SK-N-SH treated with all-trans-retinoic acid at 6 μM for 48 hours (cell line): ENCODE results near the gene STT3B.

Experiments
- ATAC-seq: fragments of 200-7000 bp; cut with Tn5 transposase; 3 replicates; pipeline ENCODE4 v1.9.1; 2020; ENCODE audit warnings: mild to moderate bottlenecking, moderate library complexity
- ARNTL ChIP-seq: fragments of 450-650 bp; formaldehyde crosslinking; IDR thresholded peaks from 2 replicates; pipeline ENCODE4 v1.5.0; 2020; ENCODE audit warnings: low read depth, mild to moderate bottlenecking, moderate library complexity, borderline replicate concordance
- CSDC2 ChIP-seq: fragments of 250-450 bp; sonication (Bioruptor Pico); IDR thresholded peaks from 2 replicates; pipeline ENCODE4 v1.5.0; 2020; ENCODE audit warnings: mild to moderate bottlenecking, moderate library complexity
- GLIS3 ChIP-seq: fragments of 250-450 bp; sonication (Bioruptor Pico); IDR thresholded peaks from 2 replicates; pipeline ENCODE4 v1.5.0; 2020; ENCODE audit warnings: mild to moderate bottlenecking, moderate library complexity
- OSR1 ChIP-seq: fragments of 250-450 bp; sonication (Bioruptor Pico); IDR thresholded peaks from 2 replicates; pipeline ENCODE4 v1.8.0; 2022; ENCODE audit warnings: moderate library complexity, mild to moderate bottlenecking, inconsistent platforms
- PPARA ChIP-seq: fragments of 250-450 bp; sonication (Bioruptor Pico); IDR thresholded peaks from 2 replicates; pipeline ENCODE4 v1.5.0; 2020; ENCODE audit warnings: mild to moderate bottlenecking, borderline replicate concordance
- RARB ChIP-seq: fragments of 250-450 bp; sonication (Bioruptor Pico); IDR thresholded peaks from 2 replicates; pipeline ENCODE4 v1.8.0; 2021; ENCODE audit warnings: mild to moderate bottlenecking, moderate library complexity
- SNAI2 ChIP-seq: fragments of 250-450 bp; sonication (Bioruptor Pico); IDR thresholded peaks from 2 replicates; pipeline ENCODE4 v1.5.0; 2020; ENCODE audit warnings: mild to moderate bottlenecking, moderate library complexity
- TCF4 ChIP-seq: fragments of 250-450 bp; sonication (Bioruptor Pico); IDR thresholded peaks from 2 replicates; pipeline ENCODE4 v1.8.0; 2021; ENCODE audit warnings: mild to moderate bottlenecking, moderate library complexity, borderline replicate concordance
- TOX ChIP-seq: fragments of 250-450 bp; sonication (Bioruptor Pico); IDR thresholded peaks from 2 replicates; pipeline ENCODE4 v1.8.0; 2021; ENCODE audit warnings: mild to moderate bottlenecking, moderate library complexity, borderline replicate concordance
- ZC3H10 ChIP-seq: fragments of 250-450 bp; sonication (Bioruptor Pico); IDR thresholded peaks from 2 replicates; pipeline ENCODE4 v1.5.1; 2021; ENCODE audit warnings: mild to moderate bottlenecking, moderate library complexity
- ZFP3 ChIP-seq: fragments of 250-450 bp; sonication (Bioruptor Pico); IDR thresholded peaks from 2 replicates; pipeline ENCODE4 v1.5.0; 2020; ENCODE audit warnings: mild to moderate bottlenecking, moderate library complexity
- ZFP30 ChIP-seq: fragments of 450-650 bp; formaldehyde crosslinking; IDR thresholded peaks from 2 replicates; pipeline ENCODE4 v1.5.0; 2022; ENCODE audit warnings: mild to moderate bottlenecking, moderate library complexity
- ZNF565 ChIP-seq: fragments of 450-650 bp; formaldehyde crosslinking; conservative IDR thresholded peaks from 2 replicates; pipeline ENCODE4 v1.5.0; 2020; ENCODE audit warnings: low read depth, mild to moderate bottlenecking, moderate library complexity
- ZNF8 ChIP-seq: fragments of 450-650 bp; formaldehyde crosslinking; IDR thresholded peaks from 2 replicates; pipeline ENCODE4 v1.5.0; 2020; ENCODE audit warnings: mild to moderate bottlenecking, moderate library complexity
- TF ChIP-seq, protein P1 (sequence below): fragments of 250-450 bp; sonication (Bioruptor Pico); IDR thresholded peaks from 2 replicates; pipeline ENCODE4 v1.8.0; 2021; ENCODE audit warnings: low read depth, mild to moderate bottlenecking, moderate library complexity, borderline replicate concordance
- TF ChIP-seq, protein P2 (sequence below): fragments of 250-450 bp; sonication (Bioruptor Pico); IDR thresholded peaks from 2 replicates; pipeline ENCODE4 v1.8.0; 2020; ENCODE audit warnings: mild to moderate bottlenecking, moderate library complexity, borderline replicate concordance
- TF ChIP-seq, protein P3 (sequence below): fragments of 250-450 bp; sonication (Bioruptor Pico); IDR thresholded peaks from 2 replicates; pipeline ENCODE4 v1.5.1; 2020; ENCODE audit warnings: low read depth, mild to moderate bottlenecking, moderate library complexity
- TF ChIP-seq, protein P4 (sequence below): fragments of 250-450 bp; sonication (Bioruptor Pico); IDR thresholded peaks from 2 replicates; pipeline ENCODE4 v1.5.1; 2021; ENCODE audit warnings: mild to moderate bottlenecking, moderate library complexity

The STT3B gene

DNA sequence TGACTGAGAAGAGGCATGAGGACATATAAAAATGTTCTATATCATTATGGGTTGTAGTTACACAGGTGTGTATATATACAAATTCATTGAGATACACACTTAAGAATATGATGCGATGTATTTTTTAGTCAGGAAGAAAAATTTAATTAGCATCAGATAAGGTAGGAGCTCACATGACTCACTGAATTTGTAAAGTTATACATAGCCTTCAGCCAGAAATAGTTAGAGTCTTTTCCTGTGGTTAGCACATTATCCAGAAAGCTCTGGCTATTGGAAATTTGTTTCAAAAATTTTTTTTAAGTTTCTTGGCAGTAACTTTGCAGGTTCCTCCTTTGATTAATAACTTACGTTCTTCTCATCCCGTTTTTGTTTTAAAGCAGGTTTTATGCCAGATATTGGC, 88.6 kb downstream of the STT3B start:
- TF ChIP-seq ZNF8 (CRISPR knock-in tag) (no peak), ARNTL (CRISPR knock-in tag) (no peak), ZNF565 (no peak), PPARA (CRISPR knock-in tag) (no peak), CSDC2 (CRISPR knock-in tag) (no peak), TCF4 (no peak), SNAI2 (CRISPR knock-in tag) (no peak), ZFP3 (CRISPR knock-in tag) (no peak), ZC3H10 (CRISPR knock-in tag) (no peak), TOX (no peak), GLIS3 (no peak), ZFP30 (CRISPR knock-in tag) (no peak), RARB (CRISPR knock-in tag) (no peak)
- TF ChIP-seq, protein P1, sequence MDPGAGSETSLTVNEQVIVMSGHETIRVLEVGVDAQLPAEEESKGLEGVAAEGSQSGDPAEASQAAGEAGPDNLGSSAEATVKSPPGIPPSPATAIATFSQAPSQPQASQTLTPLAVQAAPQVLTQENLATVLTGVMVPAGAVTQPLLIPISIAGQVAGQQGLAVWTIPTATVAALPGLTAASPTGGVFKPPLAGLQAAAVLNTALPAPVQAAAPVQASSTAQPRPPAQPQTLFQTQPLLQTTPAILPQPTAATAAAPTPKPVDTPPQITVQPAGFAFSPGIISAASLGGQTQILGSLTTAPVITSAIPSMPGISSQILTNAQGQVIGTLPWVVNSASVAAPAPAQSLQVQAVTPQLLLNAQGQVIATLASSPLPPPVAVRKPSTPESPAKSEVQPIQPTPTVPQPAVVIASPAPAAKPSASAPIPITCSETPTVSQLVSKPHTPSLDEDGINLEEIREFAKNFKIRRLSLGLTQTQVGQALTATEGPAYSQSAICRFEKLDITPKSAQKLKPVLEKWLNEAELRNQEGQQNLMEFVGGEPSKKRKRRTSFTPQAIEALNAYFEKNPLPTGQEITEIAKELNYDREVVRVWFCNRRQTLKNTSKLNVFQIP (CRISPR knock-in tag), result no peak
- TF ChIP-seq, protein P2, sequence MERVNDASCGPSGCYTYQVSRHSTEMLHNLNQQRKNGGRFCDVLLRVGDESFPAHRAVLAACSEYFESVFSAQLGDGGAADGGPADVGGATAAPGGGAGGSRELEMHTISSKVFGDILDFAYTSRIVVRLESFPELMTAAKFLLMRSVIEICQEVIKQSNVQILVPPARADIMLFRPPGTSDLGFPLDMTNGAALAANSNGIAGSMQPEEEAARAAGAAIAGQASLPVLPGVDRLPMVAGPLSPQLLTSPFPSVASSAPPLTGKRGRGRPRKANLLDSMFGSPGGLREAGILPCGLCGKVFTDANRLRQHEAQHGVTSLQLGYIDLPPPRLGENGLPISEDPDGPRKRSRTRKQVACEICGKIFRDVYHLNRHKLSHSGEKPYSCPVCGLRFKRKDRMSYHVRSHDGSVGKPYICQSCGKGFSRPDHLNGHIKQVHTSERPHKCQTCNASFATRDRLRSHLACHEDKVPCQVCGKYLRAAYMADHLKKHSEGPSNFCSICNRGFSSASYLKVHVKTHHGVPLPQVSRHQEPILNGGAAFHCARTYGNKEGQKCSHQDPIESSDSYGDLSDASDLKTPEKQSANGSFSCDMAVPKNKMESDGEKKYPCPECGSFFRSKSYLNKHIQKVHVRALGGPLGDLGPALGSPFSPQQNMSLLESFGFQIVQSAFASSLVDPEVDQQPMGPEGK (CRISPR knock-in tag), result no peak
- TF ChIP-seq, protein P3, sequence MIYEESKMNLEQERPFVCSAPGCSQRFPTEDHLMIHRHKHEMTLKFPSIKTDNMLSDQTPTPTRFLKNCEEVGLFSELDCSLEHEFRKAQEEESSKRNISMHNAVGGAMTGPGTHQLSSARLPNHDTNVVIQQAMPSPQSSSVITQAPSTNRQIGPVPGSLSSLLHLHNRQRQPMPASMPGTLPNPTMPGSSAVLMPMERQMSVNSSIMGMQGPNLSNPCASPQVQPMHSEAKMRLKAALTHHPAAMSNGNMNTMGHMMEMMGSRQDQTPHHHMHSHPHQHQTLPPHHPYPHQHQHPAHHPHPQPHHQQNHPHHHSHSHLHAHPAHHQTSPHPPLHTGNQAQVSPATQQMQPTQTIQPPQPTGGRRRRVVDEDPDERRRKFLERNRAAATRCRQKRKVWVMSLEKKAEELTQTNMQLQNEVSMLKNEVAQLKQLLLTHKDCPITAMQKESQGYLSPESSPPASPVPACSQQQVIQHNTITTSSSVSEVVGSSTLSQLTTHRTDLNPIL (CRISPR knock-in tag), result no peak
- TF ChIP-seq, protein P4, sequence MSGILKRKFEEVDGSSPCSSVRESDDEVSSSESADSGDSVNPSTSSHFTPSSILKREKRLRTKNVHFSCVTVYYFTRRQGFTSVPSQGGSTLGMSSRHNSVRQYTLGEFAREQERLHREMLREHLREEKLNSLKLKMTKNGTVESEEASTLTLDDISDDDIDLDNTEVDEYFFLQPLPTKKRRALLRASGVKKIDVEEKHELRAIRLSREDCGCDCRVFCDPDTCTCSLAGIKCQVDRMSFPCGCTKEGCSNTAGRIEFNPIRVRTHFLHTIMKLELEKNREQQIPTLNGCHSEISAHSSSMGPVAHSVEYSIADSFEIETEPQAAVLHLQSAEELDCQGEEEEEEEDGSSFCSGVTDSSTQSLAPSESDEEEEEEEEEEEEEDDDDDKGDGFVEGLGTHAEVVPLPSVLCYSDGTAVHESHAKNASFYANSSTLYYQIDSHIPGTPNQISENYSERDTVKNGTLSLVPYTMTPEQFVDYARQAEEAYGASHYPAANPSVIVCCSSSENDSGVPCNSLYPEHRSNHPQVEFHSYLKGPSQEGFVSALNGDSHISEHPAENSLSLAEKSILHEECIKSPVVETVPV (CRISPR knock-in tag), result no peak
- TF ChIP-seq, all 23 proteins: peak for 0
- ATAC-seq, result 0 out of 3 replicates have a peak, but pooled peaks have one; percentile 35

DNA sequence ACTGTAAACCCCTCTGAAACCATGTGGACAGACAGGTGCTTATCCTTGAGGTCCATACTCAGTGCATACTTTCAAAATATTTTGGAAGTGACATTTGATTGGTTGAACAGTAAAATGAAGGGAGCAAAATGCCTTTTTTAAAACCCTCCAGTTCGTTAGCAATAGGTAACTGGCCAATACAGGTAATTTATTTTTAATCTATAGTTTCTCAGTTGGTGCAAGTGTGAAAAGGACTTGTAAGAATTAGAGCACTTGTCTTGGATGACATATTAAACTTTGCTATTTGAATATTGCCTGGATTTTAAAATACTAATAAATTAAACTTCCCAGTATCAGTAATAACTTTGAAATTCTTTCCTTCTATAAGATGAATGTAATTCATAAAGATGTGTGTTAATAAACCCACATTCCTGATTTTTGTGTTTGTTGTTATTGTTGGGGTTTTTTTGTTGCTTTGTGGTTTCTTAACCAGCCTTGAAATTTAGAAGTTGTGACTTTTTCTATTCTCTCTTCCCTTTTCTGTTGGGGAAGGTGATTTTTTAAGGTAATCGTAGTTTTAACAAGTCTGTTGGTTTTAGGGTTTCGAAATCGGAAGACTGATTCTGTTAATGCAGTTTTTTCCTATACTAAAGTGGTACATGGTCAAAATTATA, 90.0 kb downstream of the STT3B start:
- no peak for ATAC-seq

More for the DNA sequence above, 90.0 kb downstream of the STT3B start:
- TF ChIP-seq, protein P1 (CRISPR knock-in tag), result no peak
- TF ChIP-seq CSDC2 (CRISPR knock-in tag) (no peak), PPARA (CRISPR knock-in tag) (no peak), ARNTL (CRISPR knock-in tag) (no peak), ZFP3 (CRISPR knock-in tag) (no peak), TCF4 (no peak), TOX (no peak), ZNF565 (no peak), OSR1 (CRISPR knock-in tag) (no peak), ZC3H10 (CRISPR knock-in tag) (no peak)
- TF ChIP-seq, protein P3 (CRISPR knock-in tag), result no peak
- TF ChIP-seq, protein P4 (CRISPR knock-in tag), result no peak
